Adrenal gland (tissue), 12 donors: ENCODE measurements around the gene MNAT1. TPM values are rescaled to one million over a fixed set of nuclear protein-coding genes. Genes with fewer than 3 reads are reported as not detected.

Experiments used
- DNase-seq, 7 donors: peaks; one replicate each; pipeline ENCODE4 v3.0.0-alpha.2; 2019 to 2020
- H3K27ac ChIP-seq, 5 donors: fragments of 200-600 bp; sonication (generic) in 4 of 5; 1 replicate in 3 of 5; 2 replicates in 2 of 5; pipeline versions ENCODE4 v1.5.1 to v1.8.0; 2016 to 2020; ENCODE audit warnings: mild to moderate bottlenecking in 1 of 5
- H3K27me3 ChIP-seq: fragments of 200-600 bp; 2 replicates; pipeline ENCODE4 v1.8.0; 2021
- H3K36me3 ChIP-seq, 2 donors: fragments of 200-600 bp; replicated peaks in 1 of 2; 1 replicate in 1 of 2; 2 replicates in 1 of 2; pipeline versions ENCODE4 v1.5.1 to v1.8.0; 2018 to 2022
- H3K4me1 ChIP-seq, 2 donors: fragments of 200-600 bp; replicated peaks in 1 of 2; 1 replicate in 1 of 2; 2 replicates in 1 of 2; pipeline versions ENCODE4 v1.5.1 to v1.8.0; 2018 to 2021
- H3K4me3 ChIP-seq, 4 donors: fragments of 200-600 bp; sonication (generic) in 3 of 4; one replicate each; pipeline ENCODE4 v1.5.1; 2016 to 2018
- H3K9me3 ChIP-seq, 3 donors: fragments of 200-600 bp; sonication (generic) in 1 of 3; replicated peaks in 1 of 3; 1 replicate in 2 of 3; 2 replicates in 1 of 3; pipeline versions ENCODE4 v1.5.1 to v1.8.0; 2016 to 2021
- POLR2A ChIP-seq, 2 donors: fragments of 450-650 bp; IDR thresholded peaks; one replicate each; pipeline ENCODE4 v1.6.1; 2017; ENCODE audit warnings: antibody characterized with exemption in 2 of 2, mild to moderate bottlenecking in 2 of 2, moderate library complexity in 1 of 2
- WGBS, 4 donors: extraction: QIAGEN DNeasy Blood & Tissue Kit in 2 of 4; methylation state at CpG; one replicate each; pipeline versions ENCODE4 v1.1.5 to v1.1.7; 2013 to 2017; 5-methylcytosine and 5-hydroxymethylcytosine counted together
- intact Hi-C, 2 donors: fragments of 100-400 bp; cut with DNase I; formaldehyde crosslinking; loops; one replicate each; pipeline versions ENCODE4 v1.14.1 to v1.15.0; 2022 to 2023
- polyA plus RNA-seq, 3 donors: library from polyadenylated mRNA; stranded (reverse); fragments of 200-250 nt in 2 of 3; fragments of 350-450 nt in 1 of 3; fragmentation: Illumina TruSeq in 1 of 3; extraction: RNeasy Lipid Tissue Mini Kit (QIAGEN cat#74804) in 1 of 3; gene quantifications; one replicate each; pipeline ENCODE4 v1.2.3, GENCODE V29; 2013 to 2014
- total RNA-seq, 9 donors: library from RNA; depleted of rRNA in 4 of 9; stranded (reverse); fragments of >200 nt in 4 of 9; fragments of 120-200 nt in 1 of 9; fragmentation: NEBNext Ultra II Directional in 1 of 9; extraction: Animal tissue kit (Norgen Biotek cat#: 25700) in 1 of 9; gene quantifications; one replicate each; pipeline versions ENCODE4 v1.1.0 to v1.2.4, GENCODE V29; 2013 to 2023
- TF ChIP-seq, protein P1 (sequence below), 6 experiments: fragments of 450-650 bp in 4 of 6; fragments of 200-600 bp in 2 of 6; sonication (generic) in 1 of 6; IDR thresholded peaks; 1 replicate in 5 of 6; 2 replicates in 1 of 6; pipeline versions ENCODE4 v1.5.1 to v1.8.0; 2016 to 2021; ENCODE audit warnings: antibody characterized with exemption in 6 of 6, mild to moderate bottlenecking in 2 of 6, moderate library complexity in 1 of 6
- donor health status: healthy with polysubstance abuse.
- donor health status: Bipolar disorder and iron deficiency.
- donor health status: DM: yes; HTN: yes; CAD: no.
- donor health status: DM: no; HTN: no; CAD: no.
- donor health status: DM: no; HTN: no; CAD: no.
- donor health status: DM: yes; HTN: yes; CAD: no.

Gene MNAT1
- total and polyA plus RNA-seq, 12 donors = 11.7 to 69.2 (median 29.0) TPM

DNA sequence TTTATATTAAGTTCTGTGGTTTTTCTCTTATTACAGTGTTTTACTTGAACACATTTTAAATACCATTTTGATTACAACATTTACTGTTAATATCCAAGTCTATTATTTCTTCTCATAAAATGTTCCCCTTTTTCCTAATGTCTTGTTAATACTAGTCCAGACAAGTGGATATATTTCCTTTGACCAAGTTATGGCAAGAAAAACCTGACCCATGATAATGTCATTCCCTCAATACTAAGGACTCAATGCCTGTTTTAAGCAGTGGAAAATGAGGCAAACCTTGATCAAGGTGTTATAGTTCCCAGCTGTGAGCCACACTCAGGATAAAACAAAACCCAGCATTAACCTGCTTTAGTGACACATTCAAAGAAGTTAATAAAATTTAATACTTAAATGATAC, 234.1 kb downstream of the MNAT1 start:
- H3K4me3 ChIP-seq = no peak overlapping the region
- DNase-seq = no peak
- H3K27me3 ChIP-seq = no peaks in the 10 kb centered on the region
- intact Hi-C loops = no loop called here
- TF ChIP-seq, protein P1, sequence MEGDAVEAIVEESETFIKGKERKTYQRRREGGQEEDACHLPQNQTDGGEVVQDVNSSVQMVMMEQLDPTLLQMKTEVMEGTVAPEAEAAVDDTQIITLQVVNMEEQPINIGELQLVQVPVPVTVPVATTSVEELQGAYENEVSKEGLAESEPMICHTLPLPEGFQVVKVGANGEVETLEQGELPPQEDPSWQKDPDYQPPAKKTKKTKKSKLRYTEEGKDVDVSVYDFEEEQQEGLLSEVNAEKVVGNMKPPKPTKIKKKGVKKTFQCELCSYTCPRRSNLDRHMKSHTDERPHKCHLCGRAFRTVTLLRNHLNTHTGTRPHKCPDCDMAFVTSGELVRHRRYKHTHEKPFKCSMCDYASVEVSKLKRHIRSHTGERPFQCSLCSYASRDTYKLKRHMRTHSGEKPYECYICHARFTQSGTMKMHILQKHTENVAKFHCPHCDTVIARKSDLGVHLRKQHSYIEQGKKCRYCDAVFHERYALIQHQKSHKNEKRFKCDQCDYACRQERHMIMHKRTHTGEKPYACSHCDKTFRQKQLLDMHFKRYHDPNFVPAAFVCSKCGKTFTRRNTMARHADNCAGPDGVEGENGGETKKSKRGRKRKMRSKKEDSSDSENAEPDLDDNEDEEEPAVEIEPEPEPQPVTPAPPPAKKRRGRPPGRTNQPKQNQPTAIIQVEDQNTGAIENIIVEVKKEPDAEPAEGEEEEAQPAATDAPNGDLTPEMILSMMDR (IDR thresholded peaks at IDR 0.05) = no peak
- TF ChIP-seq POLR2A (IDR thresholded peaks at IDR 0.05) = no peak
- H3K27ac ChIP-seq = no peak overlapping the region
- H3K36me3 ChIP-seq = no peaks in the 10 kb centered on the region
- peaks cover 0 to 4% (median 0%) of the 10 kb centered on the region in 3 donors for H3K9me3 ChIP-seq
- H3K4me1 ChIP-seq = peaks cover 0 to 14% of the 10 kb centered on the region in 2 donors

DNA sequence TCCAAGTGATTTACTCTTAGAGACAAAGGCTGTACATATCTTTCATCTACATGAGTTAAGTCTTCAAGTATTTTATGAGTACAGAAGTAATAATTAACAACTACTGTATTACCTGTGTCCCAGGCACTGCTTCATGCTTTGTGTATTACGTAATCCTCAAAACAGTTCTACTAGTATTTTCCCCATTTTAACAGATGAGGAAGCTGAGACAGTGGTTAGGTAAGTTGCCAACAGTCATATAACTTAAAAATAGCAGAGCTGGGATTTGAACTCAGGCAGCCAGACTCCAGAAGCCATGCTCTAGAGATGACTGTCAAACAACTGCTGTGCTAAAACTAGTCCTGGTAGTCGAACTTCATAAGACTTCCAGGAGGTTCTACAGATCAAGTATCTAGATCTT, 235.6 kb downstream of the MNAT1 start:
- no peak for DNase-seq
- Histone ChIP-seq H3K4me3 (no peak overlapping the region), H3K27ac (no peak overlapping the region), H3K36me3 (peaks cover 0 to 9% of the 10 kb centered on the region in 2 donors), H3K27me3 (no peaks in the 10 kb centered on the region), H3K4me1 (peaks cover 0 to 13% of the 10 kb centered on the region in 2 donors), H3K9me3 (peaks cover 0 to 4% (median 0%) of the 10 kb centered on the region in 3 donors)
- TF ChIP-seq, protein P1 (IDR thresholded peaks at IDR 0.05) = no peak
- TF ChIP-seq POLR2A (IDR thresholded peaks at IDR 0.05) = no peak
- intact Hi-C loops = no loop called here
- WGBS, 4 donors = 90 to 100% (median 94%) methylated on average over 2 of the region's 2 CpGs

DNA sequence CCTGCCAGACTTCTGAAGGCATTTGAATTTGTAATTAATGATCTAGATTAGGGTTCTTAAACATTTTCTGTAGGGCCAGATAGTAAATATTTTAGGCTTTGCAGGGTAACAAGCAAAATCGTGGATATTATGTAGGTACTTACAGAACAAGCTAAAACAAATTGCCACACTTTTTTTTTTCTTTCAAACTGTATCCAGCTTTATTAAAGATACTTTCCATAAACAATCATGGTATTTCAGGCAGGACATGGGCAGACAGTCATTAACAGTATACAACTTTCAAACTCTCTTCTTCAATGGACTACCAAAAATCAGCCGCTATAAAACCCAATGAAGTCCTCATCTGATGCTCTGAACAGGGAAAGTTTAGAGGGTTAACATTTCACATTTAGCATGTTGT, 236.7 kb downstream of the MNAT1 start:
- DNase-seq = no peak
- Histone ChIP-seq H3K36me3 (peaks cover 0 to 17% of the 10 kb centered on the region in 2 donors), H3K27ac (no peak overlapping the region), H3K9me3 (peaks cover 0 to 4% (median 0%) of the 10 kb centered on the region in 3 donors), H3K4me1 (peaks cover 0 to 6% of the 10 kb centered on the region in 2 donors), H3K27me3 (no peaks in the 10 kb centered on the region), H3K4me3 (no peak overlapping the region)
- intact Hi-C loops = no loop called here
- TF ChIP-seq, protein P1 (IDR thresholded peaks at IDR 0.05) = no peak
- no peak for TF ChIP-seq POLR2A (IDR thresholded peaks at IDR 0.05)
- WGBS, 4 donors = 40 to 43% (median 40%) methylated on average over 2 of the region's 2 CpGs

DNA sequence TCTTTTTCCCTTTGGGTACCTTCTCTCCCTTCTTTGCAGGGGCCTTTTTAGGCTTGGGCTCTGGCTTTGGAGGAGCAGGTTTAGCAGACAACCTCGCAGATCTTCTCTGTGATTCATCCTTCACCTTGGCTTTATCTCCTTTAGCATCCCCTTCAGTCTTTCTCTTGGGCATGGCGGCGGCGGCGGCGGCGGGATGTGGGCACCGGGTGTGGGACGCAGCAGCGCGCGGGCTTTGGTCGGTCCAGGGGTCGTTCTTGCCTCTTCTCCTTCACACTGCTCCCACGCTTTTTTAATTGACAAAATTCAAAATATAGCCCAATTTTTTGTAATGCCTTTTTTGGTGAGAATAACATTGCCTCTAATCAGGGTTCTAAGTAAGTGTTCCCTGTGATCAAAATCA, 237.7 kb downstream of the MNAT1 start:
- intact Hi-C loops = no loop called here
- no peak for DNase-seq
- WGBS, 4 donors = 94 to 96% (median 95%) methylated on average over 15 of the region's 15 CpGs
- Histone ChIP-seq H3K36me3 (peaks cover 0 to 18% of the 10 kb centered on the region in 2 donors), H3K4me3 (no peak overlapping the region), H3K4me1 (no peaks in the 10 kb centered on the region), H3K27me3 (no peaks in the 10 kb centered on the region), H3K9me3 (peaks cover 0 to 4% (median 0%) of the 10 kb centered on the region in 3 donors), H3K27ac (no peak overlapping the region)
- TF ChIP-seq POLR2A (IDR thresholded peaks at IDR 0.05) = no peak
- TF ChIP-seq, protein P1 (IDR thresholded peaks at IDR 0.05) = no peak
